ENCODE results near the gene ST6GALNAC1. TPM values are rescaled to one million over a fixed set of nuclear protein-coding genes. Genes with fewer than 3 reads are reported as not detected.

The ST6GALNAC1 gene
- total RNA-seq, 4 donors from 2014 or later, result 0.46 to 4.6 (median 1.9) TPM

DNA sequence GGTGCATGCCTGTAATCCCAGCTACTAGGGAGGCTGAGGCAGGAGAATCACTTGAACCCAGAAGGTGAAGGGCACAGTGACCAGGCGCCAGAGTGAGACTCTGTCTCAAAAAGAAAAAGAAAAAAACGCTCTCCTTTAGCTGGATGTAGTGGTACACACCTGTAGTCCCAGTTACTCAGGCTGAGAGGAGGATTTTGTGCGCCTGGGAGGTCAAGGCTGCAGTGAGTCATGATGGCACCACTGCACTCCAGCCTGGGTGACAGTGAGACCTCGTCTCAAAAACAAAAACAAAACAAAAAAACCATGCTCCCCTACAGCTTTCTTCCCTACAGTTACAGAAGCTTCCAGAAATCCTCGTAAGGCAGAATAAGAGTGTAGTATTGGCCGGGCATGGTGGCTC, 33.1 kb upstream of the ST6GALNAC1 start:
- ATAC-seq (ENCODE audit: low FRiP score) (no peak), DNase-seq (ENCODE audit: low spot score) (no peak)
- TF ChIP-seq, protein P1, sequence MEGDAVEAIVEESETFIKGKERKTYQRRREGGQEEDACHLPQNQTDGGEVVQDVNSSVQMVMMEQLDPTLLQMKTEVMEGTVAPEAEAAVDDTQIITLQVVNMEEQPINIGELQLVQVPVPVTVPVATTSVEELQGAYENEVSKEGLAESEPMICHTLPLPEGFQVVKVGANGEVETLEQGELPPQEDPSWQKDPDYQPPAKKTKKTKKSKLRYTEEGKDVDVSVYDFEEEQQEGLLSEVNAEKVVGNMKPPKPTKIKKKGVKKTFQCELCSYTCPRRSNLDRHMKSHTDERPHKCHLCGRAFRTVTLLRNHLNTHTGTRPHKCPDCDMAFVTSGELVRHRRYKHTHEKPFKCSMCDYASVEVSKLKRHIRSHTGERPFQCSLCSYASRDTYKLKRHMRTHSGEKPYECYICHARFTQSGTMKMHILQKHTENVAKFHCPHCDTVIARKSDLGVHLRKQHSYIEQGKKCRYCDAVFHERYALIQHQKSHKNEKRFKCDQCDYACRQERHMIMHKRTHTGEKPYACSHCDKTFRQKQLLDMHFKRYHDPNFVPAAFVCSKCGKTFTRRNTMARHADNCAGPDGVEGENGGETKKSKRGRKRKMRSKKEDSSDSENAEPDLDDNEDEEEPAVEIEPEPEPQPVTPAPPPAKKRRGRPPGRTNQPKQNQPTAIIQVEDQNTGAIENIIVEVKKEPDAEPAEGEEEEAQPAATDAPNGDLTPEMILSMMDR (IDR thresholded peaks at IDR 0.05), result no peak

DNA sequence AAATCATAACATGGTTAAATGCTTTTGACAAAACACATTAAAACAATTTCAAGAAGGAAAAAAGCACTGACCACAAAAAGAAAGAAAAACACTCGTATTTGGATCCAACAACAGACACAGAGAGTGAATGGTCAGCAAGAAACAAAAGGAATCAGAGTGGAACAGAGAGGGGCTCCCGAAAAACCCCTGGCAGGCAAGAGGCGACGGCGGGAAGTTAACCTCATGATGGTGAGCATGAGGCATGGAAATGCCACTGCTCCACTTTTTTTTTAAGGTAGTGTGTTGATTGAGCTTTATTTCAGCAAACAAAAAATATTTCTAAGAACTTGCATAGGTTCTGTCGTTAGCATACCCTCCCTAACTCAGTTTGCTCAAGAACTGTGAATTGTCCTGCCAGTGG, 32.1 kb upstream of the ST6GALNAC1 start:
- TF ChIP-seq, protein P1 (IDR thresholded peaks at IDR 0.05), result no peak
- DNase-seq (ENCODE audit: low spot score), result no peak
- ATAC-seq (ENCODE audit: low FRiP score), result no peak

DNA sequence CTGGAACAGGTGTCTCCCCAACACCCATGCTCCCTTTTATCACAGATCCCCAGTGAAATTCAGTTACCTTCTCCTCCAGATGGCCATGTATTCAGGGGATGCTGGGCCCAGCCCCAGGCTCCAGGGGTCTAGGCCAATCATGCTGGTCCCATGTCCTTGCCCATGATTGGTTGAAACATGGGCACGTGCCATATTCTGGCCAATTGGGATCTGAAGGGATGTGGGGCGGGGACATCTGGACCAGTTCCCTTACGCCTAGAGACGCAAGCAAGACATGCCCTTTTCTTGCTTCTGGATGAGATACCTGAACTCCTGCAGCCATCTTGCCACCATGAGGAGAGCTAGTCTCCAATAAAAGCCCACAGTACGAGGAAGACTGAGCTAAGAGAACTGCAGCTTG, 31.0 kb upstream of the ST6GALNAC1 start:
- ATAC-seq (ENCODE audit: low FRiP score), result no peak

DNA sequence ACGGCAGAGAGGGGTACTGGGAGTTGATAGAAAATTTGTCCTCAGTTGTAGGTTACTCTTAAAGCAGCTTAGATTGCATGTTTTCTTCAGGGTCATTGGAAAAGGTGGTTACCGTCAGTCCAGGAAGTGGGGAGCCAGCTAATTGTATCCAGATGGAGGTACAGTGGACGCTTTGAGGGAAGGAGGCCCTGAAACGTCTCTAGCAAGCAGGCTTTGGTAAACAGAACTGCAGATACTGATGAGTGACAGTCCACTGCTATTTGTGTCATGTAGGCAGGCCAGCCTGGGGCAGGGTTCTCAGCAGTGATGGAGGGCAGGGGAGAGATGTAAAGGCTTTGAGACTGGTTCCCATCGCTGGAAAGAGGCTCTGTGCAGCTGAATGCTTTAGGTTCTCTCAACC, 30.2 kb upstream of the ST6GALNAC1 start:
- DNase-seq (ENCODE audit: low spot score) (no peak), ATAC-seq (ENCODE audit: low FRiP score) (no peak)
- TF ChIP-seq, protein P1 (IDR thresholded peaks at IDR 0.05), result no peak

More for the DNA sequence above, 31.0 kb upstream of the ST6GALNAC1 start:
- DNase-seq (ENCODE audit: low spot score), result no peak
- TF ChIP-seq, protein P1 (IDR thresholded peaks at IDR 0.05), result no peak

DNA sequence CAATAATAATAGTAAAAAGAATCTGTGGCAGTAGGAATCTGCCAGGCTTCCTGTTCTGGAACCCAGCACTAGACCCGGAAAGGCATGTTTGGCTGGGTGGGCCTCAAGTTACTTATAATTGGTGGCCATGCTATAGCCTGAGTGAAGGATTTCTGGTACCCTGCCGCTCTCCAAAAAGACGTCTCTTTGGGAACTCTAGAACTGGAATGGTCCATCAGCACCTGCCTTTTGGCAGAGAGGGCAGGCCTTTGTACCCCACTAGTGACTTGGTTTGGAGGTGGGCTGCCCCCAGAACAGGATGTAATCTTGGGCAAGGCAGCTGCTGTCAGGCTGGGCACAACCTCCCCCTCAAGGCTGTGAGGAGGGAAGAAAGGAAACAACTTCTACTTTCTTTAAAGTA, 29.3 kb upstream of the ST6GALNAC1 start:
- DNase-seq (ENCODE audit: low spot score), result no peak
- TF ChIP-seq, protein P1 (IDR thresholded peaks at IDR 0.05), result no peak
- ATAC-seq (ENCODE audit: low FRiP score), result no peak

DNA sequence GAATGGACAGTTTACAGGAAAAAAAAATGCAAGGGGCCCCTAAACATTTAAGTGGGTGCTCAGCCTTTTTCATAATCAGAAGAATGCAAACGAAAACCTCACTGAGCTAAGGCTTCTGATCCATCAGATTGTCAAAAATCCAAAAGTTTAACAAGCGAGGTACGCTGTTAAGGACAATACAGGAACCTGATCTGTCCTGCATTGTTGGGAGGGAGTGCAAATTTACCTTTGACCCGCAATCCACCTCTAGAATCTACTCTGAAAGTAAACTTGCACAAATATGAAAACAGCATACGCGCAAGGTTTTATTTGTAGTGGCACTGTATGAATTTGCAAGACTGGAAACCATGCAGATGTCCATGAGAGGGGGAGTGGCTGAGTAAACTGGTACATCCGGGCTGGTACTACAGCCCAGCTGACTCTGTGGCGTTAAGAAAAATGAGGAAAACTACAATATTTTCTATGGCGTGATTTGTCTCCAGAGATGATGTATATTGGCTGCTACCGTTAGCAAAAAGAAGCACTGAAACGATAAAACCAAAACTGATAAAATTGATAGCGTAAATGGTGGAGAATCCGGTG, 28.8 kb upstream of the ST6GALNAC1 start:
- TF ChIP-seq, protein P1 (IDR thresholded peaks at IDR 0.05), result no peak
- no peak for DNase-seq (ENCODE audit: low spot score)
- no peak for ATAC-seq (ENCODE audit: low FRiP score)

DNA sequence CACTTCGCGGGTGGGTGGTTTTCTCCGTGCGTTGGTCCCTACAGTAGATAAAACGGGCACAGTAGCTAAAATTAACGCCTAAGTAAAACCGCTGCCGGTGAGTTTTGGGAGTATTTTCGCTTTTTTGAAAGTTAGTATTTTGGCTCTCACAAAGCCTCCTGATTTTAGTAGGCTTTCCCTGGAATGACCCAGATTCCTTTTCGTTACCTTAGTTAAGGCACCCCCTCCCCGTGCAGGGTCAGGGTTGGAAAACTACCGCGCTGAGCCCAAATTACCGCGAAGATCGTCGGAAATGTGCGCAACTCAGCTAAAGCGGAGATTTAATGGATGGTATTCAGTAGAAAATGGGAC, 28.3 kb upstream of the ST6GALNAC1 start:
- ATAC-seq (ENCODE audit: low FRiP score) (no peak), DNase-seq (ENCODE audit: low spot score) (no peak)
- TF ChIP-seq, protein P1 (IDR thresholded peaks at IDR 0.05), result no peak

Measured in omental fat pad (tissue), 4 donors.